ENCODE measurements around the gene SPATA3. TPM values are rescaled to one million over a fixed set of nuclear protein-coding genes. Genes with fewer than 3 reads are reported as not detected.

The SPATA3 gene
- total RNA-seq, 4 donors from 2014 or later: not detected

- DNase-seq: no peak
- in situ Hi-C loops (cut with MboI; ENCODE audit: low pct_ligation_motif_present in 1 of 4, low pct_unique_long_range_greater_than_20kb in 1 of 4, low sequenced_read_pairs in 3 of 4) (no loop called here), intact Hi-C loops (cut with DNase I; ENCODE audit: low total_unique reads) (no loop called here)
- peaks cover 19% of the 10 kb centered on the region for H3K27me3 ChIP-seq
- H3K36me3 ChIP-seq: no peaks in the 10 kb centered on the region
- no peak for TF ChIP-seq CTCF (IDR thresholded peaks at IDR 0.05)
- no peak overlapping the region for H3K4me3 ChIP-seq
- no peaks in the 10 kb centered on the region for H3K9me3 ChIP-seq
- H3K4me1 ChIP-seq: peaks cover 0 to 6% (median 5%) of the 10 kb centered on the region in 4 donors
- WGBS, 2 donors (ENCODE audit: low coverage in 1 of 2): 82 to 85% methylated on average over 6 to 53 of the region's 70 CpGs
- H3K27ac ChIP-seq: no peak overlapping the region
These were observed 5.6 kb upstream of the SPATA3 start for GRCh38 chr2:230990131-230990898.

GRCh38 chr2:230990899-230991150 is 5.1 kb upstream of the SPATA3 start:
- H3K36me3 ChIP-seq: no peaks in the 10 kb centered on the region
- peaks cover 0 to 6% (median 5%) of the 10 kb centered on the region in 4 donors for H3K4me1 ChIP-seq
- in situ Hi-C loops (cut with MboI; ENCODE audit: low pct_ligation_motif_present in 1 of 4, low pct_unique_long_range_greater_than_20kb in 1 of 4, low sequenced_read_pairs in 3 of 4): no loop called here
- no peak overlapping the region for H3K4me3 ChIP-seq
- 92% methylated on average over 24 of the region's 27 CpGs; no CpG with 5 or more reads in 1 of the 2 donors for WGBS, 2 donors (ENCODE audit: low coverage in 1 of 2)
- TF ChIP-seq POLR2A (IDR thresholded peaks at IDR 0.05): no peak
- TF ChIP-seq CTCF (IDR thresholded peaks at IDR 0.05): no peak
- TF ChIP-seq POLR2AphosphoS5 (IDR thresholded peaks at IDR 0.05): no peak
- TF ChIP-seq EP300 (IDR thresholded peaks at IDR 0.05; ENCODE audit: low read depth): no peak
- peaks cover 19% of the 10 kb centered on the region for H3K27me3 ChIP-seq
- no peak for DNase-seq
- H3K9me3 ChIP-seq: no peaks in the 10 kb centered on the region
- intact Hi-C loops (cut with DNase I; ENCODE audit: low total_unique reads): no loop called here
- no peak overlapping the region for H3K27ac ChIP-seq

GRCh38 chr2:230991598-230991997 is 4.3 kb upstream of the SPATA3 start:
- no peak overlapping the region for H3K4me3 ChIP-seq
- no peak for TF ChIP-seq CTCF (IDR thresholded peaks at IDR 0.05)
- no peak for TF ChIP-seq POLR2A (IDR thresholded peaks at IDR 0.05)
- TF ChIP-seq EP300 (IDR thresholded peaks at IDR 0.05; ENCODE audit: low read depth): no peak
- no peak for TF ChIP-seq POLR2AphosphoS5 (IDR thresholded peaks at IDR 0.05)
- WGBS, 2 donors (ENCODE audit: low coverage in 1 of 2): 94 to 100% methylated on average over 2 to 6 of the region's 7 CpGs
- H3K36me3 ChIP-seq: no peaks in the 10 kb centered on the region
- peaks cover 0 to 5% (median 5%) of the 10 kb centered on the region in 4 donors for H3K4me1 ChIP-seq
- peak; percentile 19 for DNase-seq
- H3K27ac ChIP-seq: no peak overlapping the region
- intact Hi-C loops (cut with DNase I; ENCODE audit: low total_unique reads) (no loop called here), in situ Hi-C loops (cut with MboI; ENCODE audit: low pct_ligation_motif_present in 1 of 4, low pct_unique_long_range_greater_than_20kb in 1 of 4, low sequenced_read_pairs in 3 of 4) (no loop called here)
- no peaks in the 10 kb centered on the region for H3K9me3 ChIP-seq
- H3K27me3 ChIP-seq: peaks cover 15% of the 10 kb centered on the region

GRCh38 chr2:230996661-230997060 is 740 bp downstream of the SPATA3 start:
- Histone ChIP-seq H3K27me3 (peaks cover 10% of the 10 kb centered on the region), H3K4me3 (no peak overlapping the region), H3K4me1 (peaks cover 0 to 5% (median 2%) of the 10 kb centered on the region in 4 donors), H3K27ac (no peak overlapping the region), H3K36me3 (no peaks in the 10 kb centered on the region), H3K9me3 (no peaks in the 10 kb centered on the region)
- intact Hi-C loops (cut with DNase I; ENCODE audit: low total_unique reads): no loop called here
- no peak for DNase-seq
- in situ Hi-C loops (cut with MboI; ENCODE audit: low pct_ligation_motif_present in 1 of 4, low pct_unique_long_range_greater_than_20kb in 1 of 4, low sequenced_read_pairs in 3 of 4): no loop called here
- TF ChIP-seq POLR2A (IDR thresholded peaks at IDR 0.05): no peak
- TF ChIP-seq EP300 (IDR thresholded peaks at IDR 0.05; ENCODE audit: low read depth): no peak
- no peak for TF ChIP-seq POLR2AphosphoS5 (IDR thresholded peaks at IDR 0.05)
- no peak for TF ChIP-seq CTCF (IDR thresholded peaks at IDR 0.05)
